IPS-15b (cell line): ENCODE measurements around the gene PDE3B.

ENCODE experiments used
- H3K27me3 ChIP-seq: one replicate; pipeline ENCODE4 v1.6.1; 2013; ENCODE audit warnings: low read length; ENCODE audit not compliant: control insufficient read depth, insufficient read depth
- H3K36me3 ChIP-seq: one replicate; pipeline ENCODE4 v1.6.1; 2013; ENCODE audit warnings: low read length; ENCODE audit not compliant: control insufficient read depth, insufficient read depth
- H3K4me1 ChIP-seq: one replicate; pipeline ENCODE4 v1.6.1; 2013; ENCODE audit warnings: mild to moderate bottlenecking, low read length; ENCODE audit not compliant: control insufficient read depth, insufficient read depth
- H3K4me3 ChIP-seq: one replicate; pipeline ENCODE4 v1.5.1; 2013; ENCODE audit warnings: low read depth, low read length
- H3K9ac ChIP-seq: one replicate; pipeline ENCODE4 v1.6.1; 2013; ENCODE audit warnings: low read depth, mild to moderate bottlenecking, low read length
- H3K9me3 ChIP-seq: one replicate; pipeline ENCODE4 v1.6.1; 2013; ENCODE audit warnings: mild to moderate bottlenecking, low read length; ENCODE audit not compliant: control insufficient read depth, insufficient read depth

Gene PDE3B

GRCh38 chr11:14902650-14903350 lies 259.2 kb downstream of the PDE3B start:
- Histone ChIP-seq H3K9me3 (no peaks in the 10 kb centered on the region), H3K4me3 (no peak overlapping the region), H3K9ac (no peak overlapping the region), H3K27me3 (peaks cover 3% of the 10 kb centered on the region), H3K4me1 (no peaks in the 10 kb centered on the region), H3K36me3 (no peaks in the 10 kb centered on the region)

DNA sequence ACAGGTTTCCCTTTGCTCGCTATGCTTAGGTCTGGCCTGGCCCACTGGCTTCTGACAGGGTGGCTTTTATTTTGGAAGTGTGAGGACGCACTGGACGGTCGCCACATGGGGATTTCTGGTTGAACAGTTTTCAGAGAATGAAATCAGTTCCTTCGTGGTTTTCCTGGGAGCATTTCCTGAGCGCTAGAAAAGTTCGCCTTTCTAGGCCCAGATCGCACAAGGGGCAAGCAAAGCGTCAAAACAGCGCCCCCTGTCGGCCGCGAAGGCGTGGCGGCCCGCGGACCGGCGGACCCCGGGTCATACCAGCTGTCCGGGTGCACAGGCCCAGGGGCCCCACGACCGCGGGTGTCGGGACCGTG lies 261.1 kb downstream of the PDE3B start:
- no peak overlapping the region for H3K9ac ChIP-seq
- no peaks in the 10 kb centered on the region for H3K4me1 ChIP-seq
- H3K9me3 ChIP-seq: no peaks in the 10 kb centered on the region
- H3K36me3 ChIP-seq: no peaks in the 10 kb centered on the region
- H3K27me3 ChIP-seq: peaks cover 3% of the 10 kb centered on the region
- H3K4me3 ChIP-seq: peak overlapping the region; percentile 35

DNA sequence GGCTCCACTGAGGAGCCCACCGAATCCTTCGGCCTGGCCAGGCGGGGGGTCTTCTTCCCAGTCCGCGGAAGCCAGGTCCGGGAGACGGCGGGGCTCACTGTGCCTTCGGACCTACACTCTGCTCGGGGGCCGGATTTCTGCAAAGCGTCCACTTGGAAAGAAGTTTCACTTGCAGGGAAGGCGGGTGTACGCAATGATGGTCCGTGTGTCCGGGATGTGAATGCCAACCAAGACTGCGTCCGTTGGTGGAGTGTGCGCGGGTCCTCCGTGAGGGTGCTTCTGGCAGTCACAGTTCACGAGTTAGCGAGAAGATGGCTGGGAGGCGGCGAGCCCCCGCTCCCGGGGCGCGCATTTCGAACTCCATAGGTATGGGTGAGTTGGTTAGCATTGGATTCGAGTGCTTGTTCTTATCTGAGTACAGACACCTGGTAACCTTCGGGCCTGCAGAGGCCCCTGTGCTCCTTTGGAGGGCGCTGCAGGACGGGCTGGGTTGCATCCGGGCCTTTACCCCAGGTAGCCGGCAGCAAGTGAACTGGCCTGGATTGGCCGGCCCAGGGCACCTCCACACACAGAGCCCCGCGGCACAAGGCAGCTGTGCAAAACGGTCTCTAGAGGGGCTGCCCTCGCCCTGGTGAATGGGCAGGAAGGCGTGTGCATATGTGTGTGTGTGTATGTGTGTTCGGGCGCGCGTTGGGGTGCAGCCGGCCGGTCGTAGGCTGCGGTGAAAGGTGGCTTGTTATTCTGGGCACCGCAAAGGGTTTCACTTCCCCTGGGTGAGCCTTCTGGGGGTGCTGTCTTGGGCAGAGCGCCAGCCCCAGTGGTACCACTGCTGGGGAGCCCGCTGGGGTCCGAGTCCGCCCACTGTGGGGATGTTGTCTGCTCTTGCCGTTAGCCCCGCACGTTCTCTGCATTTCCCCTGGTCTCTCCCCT lies 261.8 kb downstream of the PDE3B start:
- Histone ChIP-seq H3K4me1 (no peaks in the 10 kb centered on the region), H3K9me3 (no peaks in the 10 kb centered on the region), H3K36me3 (no peaks in the 10 kb centered on the region), H3K4me3 (peak overlapping the region; percentile 35), H3K9ac (no peak overlapping the region), H3K27me3 (peaks cover 3% of the 10 kb centered on the region)

DNA sequence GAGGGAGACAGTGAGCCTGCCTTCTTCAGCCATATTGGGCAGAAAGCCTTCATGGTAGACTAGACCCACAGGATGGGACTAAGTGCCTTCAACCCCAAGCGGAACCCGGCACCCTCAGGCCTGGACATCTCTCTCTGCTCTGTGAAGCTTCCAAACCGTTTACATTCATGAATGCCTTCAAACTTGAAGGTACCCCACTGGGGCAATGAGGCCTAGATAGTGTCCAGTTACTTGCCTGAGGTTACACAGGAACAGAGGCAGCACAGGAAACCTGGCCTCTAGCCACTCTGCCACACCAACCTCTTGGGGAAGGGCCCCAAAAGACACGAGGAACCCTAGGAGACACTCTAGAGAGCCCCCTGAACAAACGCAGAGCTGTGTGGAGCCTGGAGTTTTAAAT lies 263.0 kb downstream of the PDE3B start:
- H3K36me3 ChIP-seq: no peaks in the 10 kb centered on the region
- no peaks in the 10 kb centered on the region for H3K9me3 ChIP-seq
- H3K4me3 ChIP-seq: no peak overlapping the region
- no peak overlapping the region for H3K9ac ChIP-seq
- H3K27me3 ChIP-seq: peaks cover 3% of the 10 kb centered on the region
- H3K4me1 ChIP-seq: no peaks in the 10 kb centered on the region

- peaks cover 3% of the 10 kb centered on the region for H3K27me3 ChIP-seq
- no peaks in the 10 kb centered on the region for H3K4me1 ChIP-seq
- no peaks in the 10 kb centered on the region for H3K36me3 ChIP-seq
- no peak overlapping the region for H3K4me3 ChIP-seq
- H3K9me3 ChIP-seq: no peaks in the 10 kb centered on the region
- no peak overlapping the region for H3K9ac ChIP-seq
Observed at GRCh38 chr11:14906993-14907392, 263.4 kb downstream of the PDE3B start.

- Histone ChIP-seq H3K9me3 (no peaks in the 10 kb centered on the region), H3K27me3 (peaks cover 3% of the 10 kb centered on the region), H3K36me3 (no peaks in the 10 kb centered on the region), H3K4me3 (peak overlapping the region; percentile 19), H3K4me1 (no peaks in the 10 kb centered on the region), H3K9ac (no peak overlapping the region)
Observed at GRCh38 chr11:14907411-14908213, 264.0 kb downstream of the PDE3B start.

GRCh38 chr11:14908214-14908880 lies 264.7 kb downstream of the PDE3B start:
- no peaks in the 10 kb centered on the region for H3K4me1 ChIP-seq
- H3K4me3 ChIP-seq: no peak overlapping the region

GRCh38 chr11:14914536-14914935 lies 270.9 kb downstream of the PDE3B start:
- no peak overlapping the region for H3K4me3 ChIP-seq
- no peaks in the 10 kb centered on the region for H3K9me3 ChIP-seq
- no peaks in the 10 kb centered on the region for H3K4me1 ChIP-seq
- H3K9ac ChIP-seq: no peak overlapping the region
- no peaks in the 10 kb centered on the region for H3K27me3 ChIP-seq
- no peaks in the 10 kb centered on the region for H3K36me3 ChIP-seq

More at GRCh38 chr11:14908214-14908880, 264.7 kb downstream of the PDE3B start:
- no peaks in the 10 kb centered on the region for H3K9me3 ChIP-seq
- no peak overlapping the region for H3K9ac ChIP-seq
- peaks cover 3% of the 10 kb centered on the region for H3K27me3 ChIP-seq
- no peaks in the 10 kb centered on the region for H3K36me3 ChIP-seq

GRCh38 chr11:14916403-14916802 lies 272.8 kb downstream of the PDE3B start:
- Histone ChIP-seq H3K9ac (no peak overlapping the region), H3K4me3 (no peak overlapping the region), H3K36me3 (no peaks in the 10 kb centered on the region), H3K27me3 (no peaks in the 10 kb centered on the region), H3K4me1 (no peaks in the 10 kb centered on the region), H3K9me3 (no peaks in the 10 kb centered on the region)
